Dermis blood vessel endothelial cell (primary cell): ENCODE data around the gene EIF5. TPM values are rescaled to one million over a fixed set of nuclear protein-coding genes. Genes with fewer than 3 reads are reported as not detected.

Experiments used
- DNase-seq: peaks from one replicate; pipeline ENCODE4 v3.0.0; 2010
- total RNA-seq: library from RNA; depleted of rRNA; stranded (reverse); fragments of >200 nt; gene quantifications from 2 replicates; pipeline ENCODE4 v1.2.3, GENCODE V29; 2014

The EIF5 gene
- 115 and 226 TPM in 2 replicates for total RNA-seq

DNA sequence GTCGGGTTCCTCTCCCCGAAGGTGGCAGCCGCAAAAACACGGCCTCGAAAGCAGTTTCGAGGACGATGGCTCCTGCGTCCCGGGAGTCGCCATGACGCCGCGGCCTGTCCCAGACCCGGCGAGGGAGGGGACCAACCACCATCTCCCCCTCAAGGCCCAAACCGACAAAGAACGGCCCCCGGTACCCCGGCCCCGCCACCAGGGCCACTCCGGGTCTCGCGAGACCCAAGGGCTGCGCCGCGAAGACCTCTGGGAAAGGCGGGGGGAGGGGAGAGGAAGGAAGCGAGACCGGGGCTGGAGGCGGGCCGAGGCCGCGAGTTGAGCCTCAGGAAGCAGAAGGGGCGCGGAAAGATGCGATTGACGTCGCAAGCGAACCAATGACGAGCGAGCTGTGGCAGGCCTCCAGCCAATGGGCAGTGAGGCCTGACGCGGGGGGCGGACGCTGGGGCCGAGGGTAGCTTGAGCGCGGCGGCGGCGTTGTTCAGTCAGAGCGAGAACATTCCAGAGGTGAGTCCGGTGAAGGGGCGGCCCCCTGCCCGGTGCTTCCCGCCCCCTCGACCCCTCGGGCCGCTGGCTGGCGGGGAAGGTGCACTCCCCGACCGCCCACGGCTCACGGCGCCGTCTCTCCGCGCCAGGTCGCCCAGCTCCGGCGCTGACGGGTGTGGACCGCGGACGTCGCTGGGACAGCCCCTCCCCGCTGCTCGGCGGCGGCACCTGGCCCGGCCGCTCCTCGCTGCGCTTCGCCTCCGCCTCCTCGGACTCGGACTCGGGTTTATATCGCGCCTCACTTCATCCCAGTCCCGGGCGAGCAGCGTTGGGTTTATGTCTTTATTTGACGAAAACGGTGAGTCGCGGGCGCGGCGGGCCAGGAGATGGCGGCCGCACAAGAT, at the start of gene EIF5:
TSS of gene EIF5 (plus strand) at position 484 of the 890 bp plus-strand sequence. CDS start 1,624 bp downstream, outside the sequence.
- DNase-seq: peak; percentile 99

GRCh38 chr14:103284574-103285467, 49.2 kb upstream of the EIF5 start:
- DNase-seq: no peak

DNA sequence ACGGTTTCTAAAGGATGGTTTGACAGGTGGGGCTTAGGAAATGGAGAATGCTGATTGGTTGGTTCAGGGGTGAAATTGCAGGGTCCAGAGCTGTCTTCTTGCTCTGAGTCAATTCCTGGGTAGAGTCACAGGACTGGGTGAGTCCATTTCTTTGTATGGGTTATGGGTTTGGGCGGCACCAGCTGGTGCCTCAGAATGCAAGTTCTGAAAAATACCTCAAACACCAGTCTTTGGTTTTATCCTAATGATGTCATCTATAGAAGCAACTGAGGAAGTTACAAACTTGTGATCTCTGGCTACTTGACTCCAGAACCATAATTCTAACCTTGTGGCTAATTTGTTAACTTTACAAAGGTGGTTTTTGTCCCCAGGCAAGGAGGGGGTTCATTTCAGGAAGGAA, 47.6 kb upstream of the EIF5 start:
- no peak for DNase-seq

DNA sequence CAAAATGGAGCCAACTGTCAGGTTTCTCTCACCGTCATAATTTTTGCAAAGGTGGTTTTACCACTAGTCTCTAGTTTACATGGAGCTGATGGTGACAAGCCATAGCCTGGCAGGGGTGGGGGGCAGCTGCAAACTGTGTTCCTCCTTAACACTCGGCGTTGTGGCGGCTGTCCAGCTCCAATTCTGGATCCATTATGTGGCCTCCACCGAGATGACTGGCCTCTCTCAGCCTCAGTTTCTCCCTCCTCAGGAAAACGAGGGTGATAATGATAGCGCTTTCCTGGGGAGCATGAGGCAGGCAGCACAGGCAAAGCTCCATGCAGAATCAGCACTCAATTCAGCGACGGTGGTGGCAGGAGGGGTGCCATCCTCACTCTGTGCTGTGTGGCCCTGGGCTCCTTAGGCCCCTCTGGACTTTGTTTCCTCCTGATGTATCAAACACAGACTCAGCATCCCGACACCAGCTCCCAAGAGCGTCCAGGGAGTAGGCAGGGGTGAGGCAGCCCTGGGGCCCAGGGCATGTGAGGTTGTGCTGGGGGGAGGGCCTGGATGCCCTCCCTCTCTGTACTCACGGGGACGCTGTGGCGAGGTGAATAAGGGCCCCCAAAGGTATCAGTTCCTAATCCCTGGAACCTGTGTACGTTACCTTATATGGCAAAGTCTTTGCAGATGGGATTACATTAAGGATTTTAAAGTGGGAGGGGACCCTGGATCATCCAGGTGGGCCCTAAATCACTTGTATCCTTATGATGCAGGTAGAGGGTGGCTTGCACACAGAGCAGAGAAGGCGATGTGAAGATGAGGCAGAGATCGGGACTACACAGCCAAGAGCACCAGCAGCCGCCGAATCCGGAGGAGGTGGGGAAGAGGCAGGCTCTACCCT, 46.8 kb upstream of the EIF5 start:
- DNase-seq: no peak

DNA sequence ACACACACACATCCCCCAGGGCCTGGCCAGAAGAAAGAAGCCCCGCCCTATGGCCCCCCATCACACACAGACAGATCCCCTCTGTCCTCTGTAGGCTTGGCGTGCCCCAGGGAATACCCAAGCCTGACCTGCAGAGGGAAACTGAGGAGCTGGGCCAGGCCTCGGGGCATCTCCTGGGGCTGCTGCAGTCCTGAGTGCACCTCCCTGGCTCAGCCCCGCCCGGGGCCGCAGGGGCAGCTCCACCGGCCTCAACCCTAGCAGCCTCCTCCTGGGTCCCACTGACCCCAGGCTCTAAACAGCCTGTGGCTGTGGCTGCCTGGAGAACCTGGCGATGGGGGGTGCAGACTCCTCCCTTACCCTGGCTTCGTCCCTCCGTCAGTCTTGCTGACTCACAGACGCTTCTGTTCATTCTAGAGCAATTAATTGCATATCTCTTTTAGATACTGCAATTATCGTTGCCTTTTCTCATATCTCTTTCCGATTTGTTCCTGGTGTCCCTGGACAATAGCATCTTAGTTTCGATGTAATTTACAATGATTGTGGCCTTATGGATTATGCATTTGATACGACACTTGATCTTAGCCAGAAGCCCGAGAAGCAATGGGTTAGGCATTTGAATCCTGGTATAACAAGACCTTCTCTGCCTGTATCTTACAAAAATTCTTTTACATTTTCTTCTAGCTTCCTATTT, 45.8 kb upstream of the EIF5 start:
- DNase-seq: no peak

- DNase-seq: no peak
These were observed 44.0 kb upstream of the EIF5 start for GRCh38 chr14:103290056-103290455.

DNA sequence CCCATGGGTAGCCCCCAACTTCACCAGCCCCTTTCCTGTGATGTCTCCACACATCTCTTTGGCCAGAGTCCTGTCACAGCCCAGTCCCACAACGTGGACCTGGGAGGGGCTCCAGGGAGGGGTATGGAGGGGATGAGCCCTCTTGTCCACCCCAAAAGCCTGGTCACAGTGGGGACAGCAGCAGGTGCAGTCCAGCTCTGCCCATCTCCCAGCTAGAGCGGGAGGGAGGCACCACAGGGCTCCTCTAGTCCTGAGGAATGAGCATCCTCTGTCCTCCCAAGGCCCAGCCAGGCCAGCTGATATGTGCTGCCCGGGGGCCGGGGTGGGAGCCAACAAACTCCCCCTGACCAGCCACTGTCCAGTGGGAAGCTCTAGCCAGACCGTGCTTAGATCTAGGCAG, 43.5 kb upstream of the EIF5 start:
- DNase-seq: no peak

- DNase-seq: no peak
These were observed 43.1 kb upstream of the EIF5 start for GRCh38 chr14:103290961-103291360.

DNA sequence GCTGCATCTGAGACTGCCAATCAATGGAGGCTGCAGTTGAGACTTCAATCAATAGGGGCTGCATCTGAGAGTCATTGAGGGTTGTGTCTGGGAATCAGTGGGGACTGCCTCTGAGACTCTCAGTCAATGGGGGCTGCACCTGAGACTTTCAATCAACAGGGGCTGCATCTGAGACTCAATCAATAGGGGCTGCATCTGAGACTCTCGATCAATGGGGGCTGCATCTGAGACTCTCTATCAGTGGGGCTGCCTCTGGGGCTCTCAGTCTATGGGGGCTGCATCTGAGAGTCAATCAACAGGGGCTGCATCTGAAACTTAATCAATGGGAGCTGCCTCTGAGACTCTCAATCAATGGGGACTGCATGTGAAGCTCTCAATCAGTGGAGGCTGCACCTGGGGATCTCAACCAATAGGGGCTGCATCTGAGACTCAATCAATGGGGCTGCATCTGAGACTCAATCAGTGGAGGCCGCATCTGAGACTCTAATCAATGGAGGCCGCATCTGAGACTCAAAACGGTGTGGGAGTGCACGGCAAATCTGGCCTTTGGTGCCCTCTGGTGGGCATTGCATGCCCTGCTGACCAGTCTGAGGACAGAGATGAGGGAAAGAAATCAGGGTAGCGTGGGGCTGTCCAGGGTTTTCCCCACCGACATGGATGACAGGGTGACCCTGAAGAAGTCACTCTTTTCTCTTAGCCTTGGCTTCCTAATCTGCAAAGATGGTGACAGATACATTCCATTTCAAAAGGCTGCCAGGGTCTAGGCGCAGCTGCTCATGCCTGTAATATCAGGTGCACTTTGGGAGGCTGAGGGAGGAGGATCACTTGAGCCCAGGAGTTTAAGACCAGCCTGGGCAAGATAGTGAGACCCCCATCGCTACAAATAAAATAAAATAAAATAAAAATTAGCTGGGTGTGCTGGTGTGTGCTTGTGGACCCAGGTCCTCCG, 41.3 kb upstream of the EIF5 start:
- peak; percentile 84 for DNase-seq

DNA sequence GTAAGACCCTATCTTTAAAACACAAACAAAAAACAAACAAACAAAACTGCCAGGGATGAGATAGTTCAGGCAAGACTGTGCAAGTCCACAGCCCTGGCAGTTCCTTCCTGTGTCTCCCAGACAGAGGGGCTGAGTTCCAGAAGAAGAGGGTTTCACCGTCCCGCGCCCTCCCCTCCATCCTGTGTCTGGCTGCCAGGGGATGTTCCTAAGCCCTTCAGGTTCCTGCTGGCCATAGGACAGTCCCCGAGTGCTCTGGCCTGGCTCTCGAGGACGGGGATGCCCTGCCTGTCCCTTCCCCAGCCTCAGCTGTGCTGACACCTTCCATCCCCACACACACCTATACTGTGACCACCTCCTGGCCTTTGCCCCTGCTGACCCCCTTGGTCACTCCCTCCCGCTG, 40.6 kb upstream of the EIF5 start:
- DNase-seq: no peak

GRCh38 chr14:103294091-103294490, 39.9 kb upstream of the EIF5 start:
- DNase-seq: no peak

DNA sequence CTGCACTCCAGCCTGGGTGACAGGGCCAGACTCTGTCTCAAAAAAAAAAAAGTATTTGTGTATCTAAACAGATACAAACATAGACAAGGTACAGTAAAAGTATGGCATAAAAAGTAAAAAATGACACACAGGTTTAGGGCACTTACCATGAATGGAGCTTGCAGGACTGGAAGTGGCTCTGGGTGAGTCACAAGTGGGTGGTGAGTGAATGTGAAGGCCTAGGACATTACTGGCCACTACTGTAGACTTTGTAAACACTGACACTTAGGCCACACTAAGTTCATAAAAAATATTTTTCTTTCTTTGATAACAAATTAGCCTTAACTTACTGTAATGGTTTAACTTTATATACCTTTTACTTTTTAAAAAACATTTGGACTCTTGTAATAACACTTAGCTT, 38.0 kb upstream of the EIF5 start:
- peak; percentile 41 for DNase-seq

DNA sequence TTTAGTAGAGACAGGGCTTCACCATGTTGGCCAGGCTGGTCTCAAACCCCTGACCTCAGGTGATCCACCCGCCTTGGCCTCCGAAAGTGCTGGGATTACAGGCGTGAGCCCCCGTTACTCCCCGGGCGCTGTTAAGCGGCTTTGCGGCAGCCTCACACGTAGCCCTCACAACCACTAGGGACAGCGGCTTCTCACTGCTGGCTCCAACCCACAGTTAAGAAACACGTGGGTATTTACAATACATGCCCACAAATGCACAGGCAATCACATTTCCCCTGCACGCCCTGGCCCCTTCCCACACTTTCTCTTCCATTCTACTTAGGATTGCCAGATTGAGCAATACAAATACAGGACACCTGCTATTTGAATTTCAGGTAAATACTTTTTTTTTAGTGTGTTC, 37.0 kb upstream of the EIF5 start:
- no peak for DNase-seq

DNA sequence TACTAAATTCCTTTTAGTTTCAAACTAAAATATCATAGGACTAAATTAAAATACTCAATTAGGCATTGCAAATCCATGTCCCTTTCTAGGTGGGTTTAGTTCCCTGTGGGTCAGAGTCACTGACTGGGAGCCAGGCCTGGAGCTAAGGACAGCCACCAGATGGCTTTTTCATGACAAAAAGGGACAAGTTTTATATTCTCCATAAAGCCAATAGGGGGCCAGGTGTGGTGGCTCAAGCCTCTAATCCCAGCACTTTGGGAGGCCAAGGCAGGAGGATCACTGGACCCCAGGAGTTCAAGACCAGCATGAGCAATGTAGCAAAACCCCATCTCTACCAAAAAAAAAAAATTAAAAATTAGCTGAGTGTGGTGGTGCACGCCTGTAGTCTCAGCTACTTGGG, 35.4 kb upstream of the EIF5 start:
- no peak for DNase-seq

- no peak for DNase-seq
These were observed 32.3 kb upstream of the EIF5 start for GRCh38 chr14:103301512-103302354.

DNA sequence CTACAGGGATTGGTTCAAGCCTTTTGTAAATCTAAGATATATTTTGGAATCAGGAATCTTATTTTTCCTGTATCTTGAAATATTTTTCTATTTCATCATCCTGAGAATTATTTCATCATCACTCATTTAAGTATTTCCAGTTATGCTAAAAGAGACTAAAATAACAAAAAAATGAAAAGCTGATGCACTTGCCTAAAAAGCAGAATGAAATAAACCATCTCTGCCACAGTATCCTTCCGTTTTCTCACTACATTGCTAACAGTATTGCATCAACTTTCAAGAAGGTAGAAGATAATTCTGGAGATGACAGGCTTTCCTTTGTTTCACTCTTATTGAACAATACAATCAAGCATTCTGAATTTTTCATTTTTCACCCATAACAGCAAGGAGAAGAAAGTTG, 31.1 kb upstream of the EIF5 start:
- DNase-seq: no peak

DNA sequence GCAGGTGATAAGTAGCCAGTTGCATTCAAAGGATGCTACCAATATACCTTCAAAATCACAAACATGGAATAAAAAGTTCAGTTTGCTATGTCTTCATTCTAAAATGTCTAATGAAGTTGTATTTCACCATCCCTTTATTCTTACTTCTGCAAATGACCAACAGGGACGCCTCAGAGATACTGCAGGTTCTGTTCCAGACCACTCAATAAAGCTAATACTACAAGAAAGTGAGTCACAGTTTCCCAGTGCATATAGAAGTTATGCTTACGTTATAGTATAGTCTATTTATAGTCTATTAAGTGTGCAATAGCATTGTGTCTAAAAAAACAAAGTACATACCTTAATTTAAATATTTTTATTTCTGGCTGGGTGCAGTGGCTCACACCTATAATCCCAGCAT, 29.3 kb upstream of the EIF5 start:
- DNase-seq: no peak

GRCh38 chr14:103308717-103309616, 25.1 kb upstream of the EIF5 start:
- DNase-seq: no peak
